Esophagus squamous epithelium (tissue), 4 donors: Measurements from ENCODE around the gene SAXO2.

Experiments used
- CTCF ChIP-seq, 6 experiments: fragments of 450-650 bp in 4 of 6; fragments of 200-600 bp in 2 of 6; sonication (generic) in 2 of 6; IDR thresholded peaks; one replicate each; pipeline ENCODE4 v1.5.1; 2016 to 2019; ENCODE audit warnings: antibody characterized with exemption in 6 of 6, mild to moderate bottlenecking in 4 of 6, moderate library complexity in 4 of 6
- POLR2A ChIP-seq, 4 donors: fragments of 450-650 bp; IDR thresholded peaks; one replicate each; pipeline ENCODE4 v1.6.1; 2017; ENCODE audit warnings: antibody characterized with exemption in 4 of 4, mild to moderate bottlenecking in 4 of 4, moderate library complexity in 3 of 4

GRCh38 chr15:82314769-82315518 lies 52.3 kb downstream of the SAXO2 start:
- TF ChIP-seq CTCF (IDR thresholded peaks at IDR 0.05), result no peak
- TF ChIP-seq POLR2A (IDR thresholded peaks at IDR 0.05), result no peak
